Cardiac ventricle fibroblast (primary cell): ENCODE data around the gene PACS2. TPM values are rescaled to one million over a fixed set of nuclear protein-coding genes. Genes with fewer than 3 reads are reported as not detected.

Experiments
- total RNA-seq: library from RNA; depleted of rRNA; stranded (reverse); fragments of >200 nt; gene quantifications from 2 replicates; pipeline ENCODE4 v1.2.3, GENCODE V29; 2015

PACS2 gene
- 35.2 and 38.4 TPM in 2 replicates for total RNA-seq

DNA sequence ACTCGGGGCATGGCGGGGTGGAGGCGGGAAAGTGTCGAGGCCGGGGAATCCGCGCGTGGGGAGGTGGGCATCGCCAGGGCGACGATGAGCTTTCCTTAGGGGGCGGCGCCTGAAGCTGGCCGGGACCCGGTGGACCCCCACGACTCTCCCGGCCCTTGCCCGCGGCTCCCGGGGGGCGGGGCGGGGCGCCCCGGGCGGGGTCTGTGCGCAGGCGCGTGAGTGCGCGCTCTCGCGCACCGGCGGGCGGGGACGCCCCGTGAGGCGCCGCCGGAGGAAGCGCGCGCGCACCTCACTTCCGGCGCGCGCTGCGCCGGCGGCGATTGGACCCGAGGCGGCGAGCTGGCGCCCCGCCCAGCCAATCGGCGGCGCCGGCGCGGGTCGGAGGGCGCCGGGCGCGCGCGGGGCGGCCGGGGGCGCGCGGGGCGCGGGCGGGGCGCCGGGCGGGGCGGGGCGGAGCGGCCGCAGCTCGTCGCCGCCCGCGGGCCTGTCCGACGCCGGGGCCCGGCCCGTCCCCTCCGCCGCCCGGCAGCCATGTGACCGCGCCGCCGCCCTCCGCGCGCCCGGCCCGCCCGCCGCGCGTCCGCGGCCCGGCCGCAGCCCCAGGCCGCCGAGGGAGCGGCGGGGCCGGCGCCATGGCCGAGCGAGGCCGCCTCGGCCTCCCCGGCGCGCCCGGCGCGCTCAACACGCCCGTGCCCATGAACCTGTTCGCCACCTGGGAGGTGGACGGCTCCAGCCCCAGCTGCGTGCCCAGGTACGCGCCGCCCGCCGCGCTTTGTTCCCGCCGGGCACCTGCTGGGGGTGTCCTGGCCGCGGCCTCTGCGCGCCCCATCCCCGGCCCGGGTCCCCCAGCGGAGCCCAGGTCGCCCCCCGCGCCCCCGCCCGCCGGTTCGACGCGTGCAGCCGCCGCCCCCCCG, at the start of gene PACS2:
PACS2 (plus strand) TSS at position 462 of the 914 bp plus-strand sequence; CDS start at position 633, 171 bp downstream.

DNA sequence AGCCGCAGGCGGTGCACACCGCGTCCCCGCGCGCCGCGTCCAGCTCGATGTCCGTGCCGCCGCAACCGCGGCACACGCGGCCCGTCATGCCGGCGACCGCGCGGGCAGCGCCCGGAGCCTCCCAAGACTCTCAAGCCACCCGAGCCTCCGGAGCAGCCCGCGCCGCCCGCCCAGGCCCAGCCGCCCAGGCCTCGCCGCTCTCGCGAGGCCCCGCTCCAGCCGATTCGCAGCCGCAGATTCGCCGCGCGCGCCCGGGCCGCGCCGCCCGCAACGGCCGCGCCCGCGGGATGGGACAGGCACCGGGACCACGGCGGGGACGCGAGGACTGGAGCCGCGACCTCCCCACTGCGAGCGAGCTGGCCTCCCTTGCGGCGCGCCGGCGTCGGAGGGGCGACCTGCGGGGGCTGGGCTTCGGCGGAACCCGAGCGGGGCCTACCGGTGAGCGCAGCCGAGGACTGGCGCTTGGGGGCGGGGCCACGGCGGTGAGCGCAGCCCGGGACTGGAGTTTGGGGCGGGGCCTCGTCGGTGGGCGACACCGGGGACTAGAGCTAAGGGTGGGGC, 13.9 kb upstream of the PACS2 start, which contains the start of gene BRF1:
BRF1 (minus strand) TSS at position 460 of the 561 bp plus-strand sequence; CDS start at position 88, 372 bp downstream.

DNA sequence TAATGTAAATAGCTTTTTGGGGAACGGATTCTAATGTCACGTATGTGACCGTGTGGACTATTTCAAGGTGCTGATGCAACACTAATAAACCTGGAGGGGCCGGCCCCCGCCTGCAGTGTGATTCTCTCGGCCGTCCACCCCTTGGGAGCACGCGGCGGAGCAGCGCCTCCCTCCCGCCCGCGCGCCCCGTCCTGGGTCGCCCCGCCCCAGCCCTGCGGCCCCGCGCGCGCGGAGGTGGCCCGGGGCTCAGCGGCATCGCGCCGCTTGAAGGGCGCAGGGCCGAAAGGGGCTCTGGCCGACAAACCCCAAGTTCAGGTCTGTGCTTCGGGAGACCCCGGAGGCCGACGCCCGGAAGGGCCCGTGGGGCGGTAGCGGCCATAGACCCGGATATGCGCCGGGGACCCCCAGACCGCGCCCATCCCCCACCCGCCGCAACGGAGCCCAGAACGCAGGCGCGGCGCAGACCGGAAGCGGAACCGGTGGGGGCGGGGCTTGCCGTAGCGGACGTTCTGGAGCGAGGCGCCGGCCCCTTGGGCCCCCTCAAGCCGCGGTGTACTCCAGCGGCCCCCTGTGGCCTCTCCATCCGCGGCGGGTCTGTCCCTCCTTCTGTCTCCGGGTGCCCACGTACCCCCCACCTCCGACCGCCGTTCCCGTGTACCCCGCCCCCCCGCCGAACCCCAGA, 83.6 kb downstream of the PACS2 start, which contains the start of gene TEX22:
TEX22 (plus strand) TSS at position 495 of the 682 bp plus-strand sequence. CDS start 803 bp downstream, outside the sequence.

DNA sequence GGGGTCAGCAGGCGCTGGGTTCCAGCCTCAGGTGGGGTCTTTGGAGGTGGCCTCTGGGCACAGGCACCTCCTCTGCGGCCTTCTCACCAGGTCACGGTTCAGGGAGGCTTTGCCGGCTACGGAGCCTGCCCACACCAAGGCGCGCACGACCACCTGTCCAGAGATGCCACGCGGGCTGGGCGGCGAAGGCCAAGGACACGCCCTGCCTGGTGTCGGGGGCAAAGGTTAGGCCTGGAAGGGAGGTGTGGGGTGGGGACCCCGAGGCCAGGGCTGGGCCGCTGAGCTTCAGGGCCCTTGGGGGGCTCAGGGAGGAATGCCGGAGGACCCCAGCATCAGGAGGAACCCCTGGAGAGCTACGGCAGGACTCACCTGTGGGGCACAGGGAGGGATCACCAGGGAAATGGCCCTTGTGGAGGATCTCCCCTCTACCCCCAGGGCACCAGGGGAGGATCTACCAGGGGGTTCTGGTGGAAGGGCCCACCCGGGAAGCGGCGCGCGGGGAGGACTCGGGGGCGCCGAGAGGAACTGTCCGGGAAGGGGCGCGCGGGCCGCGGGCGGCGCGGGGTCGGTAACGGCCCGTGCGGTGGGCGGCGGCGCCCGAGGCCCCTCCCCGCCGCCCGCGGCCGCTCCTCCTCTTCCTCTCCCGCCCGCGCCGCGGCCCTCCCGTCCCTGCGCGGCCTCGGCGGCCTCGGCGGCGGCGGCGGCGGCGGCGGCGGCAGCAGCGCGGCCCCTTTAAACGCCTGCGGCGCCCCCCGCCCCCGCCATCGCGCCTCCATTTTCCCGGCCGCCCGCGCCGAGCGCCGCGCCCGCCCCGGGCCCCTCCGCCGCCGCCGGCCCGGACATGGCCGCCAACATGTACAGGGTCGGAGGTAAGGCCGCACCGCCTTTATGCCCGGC, 104.9 kb downstream of the PACS2 start, which contains the start of gene MTA1:
MTA1 (plus strand) TSS at position 633 of the 897 bp plus-strand sequence; CDS start at position 842, 209 bp downstream.

Other genes starting within 250 kb of the PACS2 start
- gene GPR132, start 249.3 kb upstream of the PACS2 start, total RNA-seq, result not detected in 2 replicates
- 0.81 and 1.9 TPM in 2 replicates for gene JAG2, start 146.0 kb upstream of the PACS2 start, total RNA-seq
- 9.5 and 9.9 TPM in 2 replicates for gene NUDT14, start 133.4 kb upstream of the PACS2 start, total RNA-seq
- gene BTBD6, start 66.2 kb upstream of the PACS2 start, total RNA-seq, result 32.1 and 34.8 TPM in 2 replicates
- 24.8 and 28.1 TPM in 2 replicates for gene BRF1, start 13.7 kb upstream of the PACS2 start, total RNA-seq
- gene TEX22, start 83.8 kb downstream of the PACS2 start, total RNA-seq, result 0.06 and 0.44 TPM in 2 replicates
- 66.3 and 70.3 TPM in 2 replicates for gene MTA1, start 105.1 kb downstream of the PACS2 start, total RNA-seq
- 57.6 and 71.1 TPM in 2 replicates for gene CRIP2, start 160.1 kb downstream of the PACS2 start, total RNA-seq
- gene CRIP1, start 172.1 kb downstream of the PACS2 start, total RNA-seq, result 0.64 and 10.0 TPM in 2 replicates
- gene TEDC1, start 176.5 kb downstream of the PACS2 start, total RNA-seq, result 1.7 and 2.0 TPM in 2 replicates
- gene TMEM121, start 211.8 kb downstream of the PACS2 start, total RNA-seq, result 9.3 and 9.9 TPM in 2 replicates